Non-pigmented ciliary epithelial cell (primary cell): ENCODE data around the gene NEDD9.
A peak's percentile ranks its signal among the peaks of the same experiment; 100 is the strongest.

ENCODE experiments used
- DNase-seq: peaks from one replicate; pipeline ENCODE4 v3.0.0-alpha.2; 2010; ENCODE audit warnings: low read depth

The NEDD9 gene

DNA sequence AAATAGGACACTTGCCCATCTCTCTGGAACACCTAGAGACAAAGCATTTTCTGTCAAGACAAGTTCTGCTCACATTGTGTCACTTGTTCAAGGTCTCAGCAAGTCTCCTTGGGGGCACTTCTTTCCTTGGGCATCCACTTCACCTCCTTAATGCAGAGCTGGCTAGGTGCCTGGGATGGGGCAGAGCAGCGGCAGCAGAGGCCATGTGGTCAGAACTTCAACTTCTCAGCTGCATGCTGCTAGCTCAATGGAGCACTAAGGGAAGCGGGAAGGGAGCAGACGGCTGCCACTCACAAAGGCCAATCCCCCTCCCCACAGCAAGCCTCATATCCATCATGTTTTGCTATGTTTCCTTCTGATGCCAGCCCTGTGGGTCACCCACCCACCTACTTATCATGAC lies 31.5 kb downstream of the NEDD9 start:
- DNase-seq: no peak

- no peak for DNase-seq
These were observed 32.1 kb downstream of the NEDD9 start for GRCh38 chr6:11200356-11200755.

DNA sequence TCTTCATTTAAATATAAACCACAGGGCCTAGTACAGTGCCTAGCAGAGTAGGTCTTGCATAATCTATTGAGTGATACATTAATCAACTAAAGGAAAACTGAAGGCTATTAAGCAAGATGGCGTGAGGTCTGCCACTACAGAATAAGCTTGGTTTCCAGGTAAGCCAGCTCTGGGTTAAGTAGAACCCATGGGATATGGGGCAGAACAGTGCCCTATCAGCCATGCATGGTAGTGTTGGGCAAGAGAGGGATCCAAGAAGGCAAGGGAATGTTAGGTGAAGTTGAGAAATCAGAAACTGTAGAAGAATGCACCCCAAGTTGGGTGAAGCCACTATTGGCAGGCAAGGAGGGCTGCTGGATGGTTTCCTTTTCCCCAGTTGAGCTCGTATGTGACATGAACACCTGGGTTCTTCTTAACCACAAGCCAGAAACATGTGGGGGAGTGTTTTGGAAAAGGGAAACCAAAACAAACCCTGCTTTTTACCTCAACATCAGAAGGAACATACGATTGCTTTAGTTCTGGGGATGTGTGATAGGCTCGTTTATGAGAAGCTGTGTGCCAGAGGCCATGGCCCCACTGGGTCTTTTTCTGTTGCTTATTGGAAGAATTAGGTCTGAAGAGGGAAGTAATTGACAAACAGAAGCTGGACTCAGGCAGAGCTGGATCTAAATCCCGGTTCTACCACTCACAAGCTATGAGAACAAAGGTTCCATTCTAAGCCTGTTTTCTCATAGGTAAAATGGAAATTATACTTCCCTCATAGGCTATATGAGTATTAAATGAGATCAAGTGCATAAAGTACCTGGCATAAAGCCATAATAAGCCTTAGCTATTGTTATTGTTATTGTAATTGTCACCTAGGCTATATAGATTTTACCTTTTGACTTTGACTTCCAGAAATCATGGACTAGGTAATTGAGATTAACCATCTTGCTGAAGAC lies 33.5 kb downstream of the NEDD9 start:
- DNase-seq: no peak

DNA sequence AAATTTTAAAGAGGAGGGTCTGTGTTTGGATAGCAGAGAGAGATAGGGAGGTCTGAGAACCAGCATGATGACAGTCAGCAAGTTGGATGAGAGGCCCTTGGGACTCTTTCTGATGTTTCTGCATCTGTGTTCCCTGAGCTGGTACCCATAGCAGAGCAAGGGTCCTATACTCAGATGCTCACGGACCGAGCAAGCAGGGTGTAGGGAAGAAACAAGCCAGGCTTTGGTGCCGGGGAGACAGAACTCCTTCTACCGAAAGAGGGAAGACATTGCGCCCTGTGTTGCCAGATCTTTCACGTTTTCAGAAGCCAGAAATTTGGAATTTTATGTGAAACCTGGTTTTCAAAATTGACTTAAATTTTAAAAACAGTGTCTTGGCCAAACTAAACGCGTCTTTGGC lies 34.6 kb downstream of the NEDD9 start:
- DNase-seq: no peak

DNA sequence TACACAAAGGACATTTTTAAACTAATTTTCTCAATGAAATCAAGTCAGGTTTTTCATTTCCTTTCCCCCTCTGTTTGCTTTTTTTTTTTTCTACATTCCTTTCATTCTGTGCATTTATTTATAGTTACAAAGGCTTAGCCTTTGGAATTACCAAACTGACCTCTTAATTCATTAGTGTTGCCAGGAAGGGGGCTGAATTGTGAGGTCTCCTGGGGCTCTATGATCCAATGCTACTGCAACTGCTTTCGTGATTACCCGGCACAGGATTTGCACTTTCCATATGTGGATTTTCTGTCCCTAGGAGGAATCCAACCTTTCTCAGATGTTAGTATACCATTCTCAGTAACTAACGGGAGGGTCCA lies 35.3 kb downstream of the NEDD9 start:
- DNase-seq: peak; percentile 81

DNA sequence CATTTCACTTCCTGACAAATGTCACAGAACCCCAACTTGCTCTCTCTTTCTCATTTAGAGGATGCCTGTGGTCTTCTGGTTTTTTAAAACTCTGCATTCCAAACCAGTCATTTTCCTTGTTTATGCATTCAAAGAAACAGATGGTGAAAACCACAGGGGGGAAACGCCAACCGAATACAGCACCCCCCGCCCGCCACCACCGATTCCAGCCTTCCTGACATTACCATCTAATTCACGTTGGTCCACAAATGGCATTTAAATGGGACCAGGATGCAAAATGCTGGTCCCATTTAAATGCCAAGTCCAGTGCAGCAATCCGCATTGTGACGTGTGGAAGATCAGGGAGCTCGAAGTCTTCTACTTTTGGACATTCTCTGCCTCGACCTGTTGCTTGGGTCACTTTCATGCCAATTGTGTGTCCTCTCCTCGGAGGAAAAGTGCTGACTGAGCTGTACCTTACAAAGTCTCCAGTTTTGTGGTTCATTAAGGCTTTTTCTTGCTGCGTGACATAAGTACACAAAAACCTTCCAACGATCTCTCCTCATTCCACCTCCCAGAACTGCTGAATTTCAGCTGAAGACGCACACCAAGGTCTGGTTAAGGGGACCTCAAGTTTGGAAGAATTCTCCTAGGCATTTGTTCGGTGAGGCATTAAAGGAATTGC lies 35.8 kb downstream of the NEDD9 start:
- DNase-seq: peak; percentile 79

- peak; percentile 89 for DNase-seq
These were observed 37.9 kb downstream of the NEDD9 start for GRCh38 chr6:11194356-11195218.

DNA sequence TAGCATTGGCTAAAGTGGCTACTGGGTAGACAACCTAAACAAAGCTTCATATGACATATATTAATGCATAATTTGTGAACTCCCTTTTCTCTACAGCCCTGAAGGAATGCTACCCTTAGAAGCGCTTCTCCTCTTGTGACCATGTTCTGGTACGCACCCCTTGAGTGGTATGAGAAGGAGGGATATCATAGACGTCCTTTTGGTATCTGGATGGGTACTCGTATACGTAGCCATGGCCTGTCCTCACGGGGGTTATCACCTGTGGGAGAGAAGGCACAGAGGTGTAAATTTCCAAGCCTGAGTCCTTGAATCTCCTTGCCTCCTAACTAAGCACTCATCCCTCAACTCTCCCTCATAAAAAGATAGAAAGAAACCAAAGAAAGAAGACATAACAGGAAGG lies 39.0 kb downstream of the NEDD9 start:
- DNase-seq: no peak

DNA sequence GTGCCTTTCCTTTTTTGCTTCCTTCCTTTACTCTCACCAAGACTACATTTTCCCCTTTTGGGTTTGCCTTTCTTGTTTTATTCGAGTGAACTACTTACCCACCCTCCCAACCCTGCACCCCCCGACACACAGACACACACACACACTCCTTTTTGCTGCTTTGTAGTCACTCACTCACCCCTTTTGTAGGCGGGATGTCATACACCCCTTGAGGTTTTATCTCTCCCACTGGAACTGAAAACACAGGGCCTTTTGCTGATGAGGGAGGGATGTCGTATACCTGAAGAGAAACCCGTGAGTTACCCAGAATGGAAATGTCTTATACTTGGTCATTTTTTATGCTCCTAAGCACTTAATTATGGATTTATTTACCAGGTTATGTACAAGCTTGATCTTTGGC lies 40.3 kb downstream of the NEDD9 start:
- no peak for DNase-seq

- DNase-seq: no peak
These were observed 41.7 kb downstream of the NEDD9 start for GRCh38 chr6:11190625-11191245.

DNA sequence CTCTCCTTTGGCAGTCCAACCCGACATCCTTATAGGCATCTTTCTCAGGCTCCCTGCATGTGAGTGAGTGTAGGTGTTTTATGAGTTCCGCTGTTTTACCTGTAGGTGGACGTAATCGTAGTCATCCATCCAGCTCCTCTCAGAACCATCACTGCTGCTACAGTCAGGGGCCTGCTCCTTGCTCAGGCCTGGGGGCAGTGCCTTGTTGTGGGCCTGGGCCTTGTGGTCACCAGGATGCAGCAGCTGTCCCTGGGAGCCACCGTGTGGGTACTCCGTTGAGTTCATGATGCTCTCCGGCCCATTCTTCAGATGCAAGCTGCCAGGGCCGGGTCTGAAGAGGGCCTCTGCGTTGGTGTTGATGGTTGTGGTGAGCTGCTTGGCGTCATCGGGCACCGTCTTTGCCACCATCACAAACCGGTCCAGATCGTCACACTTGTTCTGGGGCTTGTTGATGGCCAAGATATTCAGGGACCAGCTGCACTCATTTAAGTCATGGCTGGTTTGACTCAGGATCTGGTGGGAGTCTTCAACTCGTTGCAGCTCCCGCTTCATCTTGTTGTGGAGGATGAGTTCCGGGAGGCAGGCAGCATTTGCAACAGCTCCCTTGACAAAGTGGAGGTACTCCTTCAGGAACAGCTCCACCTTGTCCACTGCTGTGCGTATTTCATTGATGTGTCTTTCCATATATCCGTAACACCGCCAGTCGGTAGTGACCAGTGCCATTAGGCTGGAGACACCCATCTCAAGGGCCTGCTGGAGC lies 42.4 kb downstream of the NEDD9 start:
- no peak for DNase-seq

DNA sequence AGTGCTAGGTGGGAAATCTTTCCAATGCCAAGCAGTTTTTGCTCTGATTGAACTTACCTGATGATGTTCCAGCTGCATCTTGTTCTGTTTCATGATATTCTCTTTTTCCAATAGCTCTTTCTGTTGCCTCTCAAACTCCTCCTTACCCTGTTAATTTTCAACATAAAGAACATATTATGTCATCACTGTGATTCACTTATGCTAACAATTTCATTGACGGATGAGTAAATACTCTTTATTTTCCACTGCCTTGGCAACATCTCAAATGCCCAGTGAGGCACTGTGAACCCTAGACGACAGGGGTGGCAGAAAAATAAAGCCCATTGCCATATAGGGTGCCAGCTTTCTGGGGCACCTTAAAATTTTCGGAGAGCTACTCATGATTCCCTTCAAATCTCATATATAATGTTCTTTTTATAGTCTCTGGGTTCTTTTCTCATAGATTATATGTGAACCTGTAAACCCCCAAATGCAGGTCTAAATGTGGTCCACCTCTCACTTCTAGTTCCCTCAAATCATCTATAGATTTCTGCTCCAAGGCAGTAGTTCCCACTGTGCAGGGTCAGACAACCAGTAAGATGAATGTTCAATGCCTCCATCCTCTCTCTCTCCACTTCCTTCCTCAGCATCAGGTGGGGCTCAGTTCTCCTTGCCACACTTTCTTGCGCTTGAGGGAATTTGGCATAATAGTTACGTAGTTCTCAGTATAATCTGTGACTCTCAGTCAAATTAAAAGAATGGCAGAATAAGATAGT lies 44.1 kb downstream of the NEDD9 start:
- DNase-seq: no peak

DNA sequence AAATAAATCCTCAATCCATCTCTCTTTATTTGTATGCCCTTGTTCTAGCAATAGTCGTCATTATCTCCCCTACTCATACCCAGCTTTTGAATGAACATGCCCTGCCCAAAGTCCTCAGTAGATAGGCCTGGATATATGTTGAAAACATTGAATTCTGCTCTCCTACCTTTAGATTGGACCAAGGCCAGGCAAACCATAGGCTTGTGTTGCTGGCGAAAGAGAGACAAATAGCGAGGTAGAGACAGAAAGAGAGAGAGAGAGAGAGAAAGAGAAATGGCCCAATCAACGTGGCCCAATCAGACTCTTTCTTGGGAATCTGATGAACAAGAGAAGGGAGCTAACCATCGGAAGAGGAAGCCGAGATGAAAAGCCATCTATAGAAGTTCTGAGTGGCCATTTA lies 45.2 kb downstream of the NEDD9 start:
- no peak for DNase-seq

DNA sequence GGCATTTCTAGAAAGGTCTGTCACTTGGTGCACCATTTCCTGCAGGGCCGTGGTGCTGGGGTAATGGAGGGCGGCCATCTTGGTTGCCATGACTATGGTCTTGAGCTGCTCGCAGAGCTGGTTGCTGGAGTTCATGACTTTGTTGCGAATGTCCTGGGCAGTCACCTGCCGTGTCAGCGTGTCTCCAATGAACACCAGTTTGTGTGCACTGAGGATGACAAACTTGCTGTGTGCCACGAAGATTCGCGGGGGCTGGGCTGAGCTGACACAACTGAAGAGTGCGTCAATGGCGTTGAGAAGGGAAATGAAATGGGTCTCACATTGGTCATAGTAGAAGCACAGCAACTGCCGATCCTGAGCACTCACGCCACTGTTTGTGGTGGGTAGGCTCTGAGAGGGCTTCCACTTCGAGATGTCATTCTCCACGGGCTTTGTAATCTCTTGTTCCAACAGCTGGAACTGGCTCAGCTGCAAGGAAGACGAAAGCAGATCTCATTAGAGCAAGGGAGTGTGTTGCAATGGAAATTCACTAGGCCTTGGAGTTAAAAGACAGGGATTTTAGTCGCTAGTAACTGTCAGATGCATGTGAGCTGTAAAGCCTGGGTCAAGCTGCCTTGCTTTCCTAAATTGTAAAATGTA lies 47.1 kb downstream of the NEDD9 start:
- no peak for DNase-seq

- DNase-seq: no peak
These were observed 48.6 kb downstream of the NEDD9 start for GRCh38 chr6:11183761-11184362.

- no peak for DNase-seq
These were observed 50.9 kb downstream of the NEDD9 start for GRCh38 chr6:11181478-11182136.

GRCh38 chr6:11179419-11180202 lies 52.9 kb downstream of the NEDD9 start:
- DNase-seq: no peak

GRCh38 chr6:11179088-11179418 lies 53.4 kb downstream of the NEDD9 start:
- no peak for DNase-seq
